Measurements from ENCODE around the gene C1orf174.

The C1orf174 gene

GRCh38 chr1:3851292-3851691 is 48.8 kb downstream of the C1orf174 start:
- H3K4me1 ChIP-seq (ENCODE audit: insufficient read depth, low read length, severe bottlenecking): peaks cover 11% of the 10 kb centered on the region
- peaks cover 26% of the 10 kb centered on the region for H3K79me2 ChIP-seq (ENCODE audit: insufficient read depth, low read length)
- TF ChIP-seq EZH2 (IDR thresholded peaks at IDR 0.05; ENCODE audit: borderline replicate concordance, low read length) (no peak), CTCF (IDR thresholded peaks at IDR 0.05; ENCODE audit: low read length) (no peak)
- H3K4me2 ChIP-seq (ENCODE audit: low read length): no peak overlapping the region
- H3K9me3 ChIP-seq (ENCODE audit: low read length): no peaks in the 10 kb centered on the region
- peaks cover 53% of the 10 kb centered on the region for H3K36me3 ChIP-seq (ENCODE audit: insufficient read depth, low read length)
- no peaks in the 10 kb centered on the region for H3K27me3 ChIP-seq (ENCODE audit: insufficient read depth, low read length)
- H4K20me1 ChIP-seq (ENCODE audit: insufficient read depth, low read length): no peaks in the 10 kb centered on the region
- no peak overlapping the region for H3K9ac ChIP-seq (ENCODE audit: low read length)
- no peak overlapping the region for H3K27ac ChIP-seq (ENCODE audit: low read depth, low read length, poor library complexity, severe bottlenecking)
- H3K4me3 ChIP-seq (ENCODE audit: low read depth, low read length, poor library complexity, severe bottlenecking): no peak overlapping the region
- no peak overlapping the region for H2AFZ ChIP-seq (ENCODE audit: low read length)
- no peaks in the 10 kb centered on the region for H3K9me2 ChIP-seq (ENCODE audit: low read depth, low read length)
- no peaks in the 10 kb centered on the region for H3F3A ChIP-seq (ENCODE audit: insufficient read depth, low read length)

- Histone ChIP-seq H3K79me2 (ENCODE audit: insufficient read depth, low read length) (peaks cover 22% of the 10 kb centered on the region), H3K4me2 (ENCODE audit: low read length) (no peak overlapping the region), H3K9me3 (ENCODE audit: low read length) (no peaks in the 10 kb centered on the region), H3K9me2 (ENCODE audit: low read depth, low read length) (no peaks in the 10 kb centered on the region), H4K20me1 (ENCODE audit: insufficient read depth, low read length) (no peaks in the 10 kb centered on the region), H3K4me1 (ENCODE audit: insufficient read depth, low read length, severe bottlenecking) (peaks cover 7% of the 10 kb centered on the region), H3F3A (ENCODE audit: insufficient read depth, low read length) (no peaks in the 10 kb centered on the region), H3K27ac (ENCODE audit: low read depth, low read length, poor library complexity, severe bottlenecking) (no peak overlapping the region), H3K27me3 (ENCODE audit: insufficient read depth, low read length) (no peaks in the 10 kb centered on the region), H3K36me3 (ENCODE audit: insufficient read depth, low read length) (peaks cover 57% of the 10 kb centered on the region), H3K4me3 (ENCODE audit: low read depth, low read length, poor library complexity, severe bottlenecking) (no peak overlapping the region), H2AFZ (ENCODE audit: low read length) (no peak overlapping the region), H3K9ac (ENCODE audit: low read length) (no peak overlapping the region)
- no peak for TF ChIP-seq EZH2 (IDR thresholded peaks at IDR 0.05; ENCODE audit: borderline replicate concordance, low read length)
- no peak for TF ChIP-seq CTCF (IDR thresholded peaks at IDR 0.05; ENCODE audit: low read length)
These were observed 49.2 kb downstream of the C1orf174 start for GRCh38 chr1:3850857-3851256.

GRCh38 chr1:3847081-3847480 is 53.0 kb downstream of the C1orf174 start:
- no peak overlapping the region for H3K27ac ChIP-seq (ENCODE audit: low read depth, low read length, poor library complexity, severe bottlenecking)
- no peaks in the 10 kb centered on the region for H3K79me2 ChIP-seq (ENCODE audit: insufficient read depth, low read length)
- H3K9ac ChIP-seq (ENCODE audit: low read length): no peak overlapping the region

More at GRCh38 chr1:3847081-3847480, 53.0 kb downstream of the C1orf174 start:
- H3K4me3 ChIP-seq (ENCODE audit: low read depth, low read length, poor library complexity, severe bottlenecking): no peak overlapping the region
- peaks cover 5% of the 10 kb centered on the region for H3K4me1 ChIP-seq (ENCODE audit: insufficient read depth, low read length, severe bottlenecking)
- peaks cover 89% of the 10 kb centered on the region for H3K36me3 ChIP-seq (ENCODE audit: insufficient read depth, low read length)
- no peak overlapping the region for H2AFZ ChIP-seq (ENCODE audit: low read length)
- no peaks in the 10 kb centered on the region for H3K27me3 ChIP-seq (ENCODE audit: insufficient read depth, low read length)
- H3K9me3 ChIP-seq (ENCODE audit: low read length): no peaks in the 10 kb centered on the region
- TF ChIP-seq EZH2 (IDR thresholded peaks at IDR 0.05; ENCODE audit: borderline replicate concordance, low read length) (no peak), CTCF (IDR thresholded peaks at IDR 0.05; ENCODE audit: low read length) (no peak)
- no peak overlapping the region for H3K4me2 ChIP-seq (ENCODE audit: low read length)
- no peaks in the 10 kb centered on the region for H3F3A ChIP-seq (ENCODE audit: insufficient read depth, low read length)
- H4K20me1 ChIP-seq (ENCODE audit: insufficient read depth, low read length): no peaks in the 10 kb centered on the region
- H3K9me2 ChIP-seq (ENCODE audit: low read depth, low read length): no peaks in the 10 kb centered on the region

Data from OCI-LY1 (cell line).